HS-27A (cell line): Measurements from ENCODE around the gene EPHA3.

Experiments
- DNase-seq: peaks from one replicate; pipeline ENCODE4 v3.0.0-alpha.2; 2012; ENCODE audit warnings: low read depth, missing footprints

Gene EPHA3

DNA sequence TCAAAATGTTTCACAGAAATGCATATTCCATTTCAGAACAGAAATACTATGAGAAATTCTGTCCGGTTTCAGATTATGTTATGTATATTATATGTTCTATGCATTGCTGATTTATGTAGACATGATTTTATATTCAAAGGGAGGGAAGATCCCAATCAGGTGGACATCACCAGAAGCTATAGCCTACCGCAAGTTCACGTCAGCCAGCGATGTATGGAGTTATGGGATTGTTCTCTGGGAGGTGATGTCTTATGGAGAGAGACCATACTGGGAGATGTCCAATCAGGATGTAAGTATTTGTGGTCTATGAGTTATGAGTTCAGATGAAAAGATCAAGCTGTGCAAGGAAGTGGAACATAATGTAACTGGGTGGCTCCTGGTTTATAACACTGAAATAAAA, 341.7 kb downstream of the EPHA3 start:
- no peak for DNase-seq

GRCh38 chr3:89452066-89452465, 344.6 kb downstream of the EPHA3 start:
- DNase-seq: no peak

DNA sequence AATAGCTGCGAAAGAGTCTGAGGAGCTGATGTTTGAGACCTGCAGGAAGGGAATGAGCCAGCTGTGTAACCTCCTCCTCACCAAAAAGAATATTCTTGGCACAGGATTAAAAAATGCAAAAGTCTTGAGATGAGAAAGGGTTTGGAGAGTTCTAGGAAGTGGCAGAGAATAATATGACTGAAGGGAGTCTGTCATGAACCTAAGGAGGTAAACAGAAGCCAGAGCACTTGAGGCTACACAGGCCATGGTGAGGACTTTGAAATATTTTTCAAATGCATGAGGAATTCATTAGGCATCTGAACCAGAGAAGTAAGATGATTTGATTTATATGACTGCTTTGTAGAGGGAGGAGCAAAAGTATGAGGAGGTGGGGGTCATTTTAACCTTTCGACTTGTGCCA, 347.8 kb downstream of the EPHA3 start:
- no peak for DNase-seq

GRCh38 chr3:89467898-89468363, 360.5 kb downstream of the EPHA3 start:
- DNase-seq: no peak

GRCh38 chr3:89472101-89472500, 364.7 kb downstream of the EPHA3 start:
- DNase-seq: no peak

DNA sequence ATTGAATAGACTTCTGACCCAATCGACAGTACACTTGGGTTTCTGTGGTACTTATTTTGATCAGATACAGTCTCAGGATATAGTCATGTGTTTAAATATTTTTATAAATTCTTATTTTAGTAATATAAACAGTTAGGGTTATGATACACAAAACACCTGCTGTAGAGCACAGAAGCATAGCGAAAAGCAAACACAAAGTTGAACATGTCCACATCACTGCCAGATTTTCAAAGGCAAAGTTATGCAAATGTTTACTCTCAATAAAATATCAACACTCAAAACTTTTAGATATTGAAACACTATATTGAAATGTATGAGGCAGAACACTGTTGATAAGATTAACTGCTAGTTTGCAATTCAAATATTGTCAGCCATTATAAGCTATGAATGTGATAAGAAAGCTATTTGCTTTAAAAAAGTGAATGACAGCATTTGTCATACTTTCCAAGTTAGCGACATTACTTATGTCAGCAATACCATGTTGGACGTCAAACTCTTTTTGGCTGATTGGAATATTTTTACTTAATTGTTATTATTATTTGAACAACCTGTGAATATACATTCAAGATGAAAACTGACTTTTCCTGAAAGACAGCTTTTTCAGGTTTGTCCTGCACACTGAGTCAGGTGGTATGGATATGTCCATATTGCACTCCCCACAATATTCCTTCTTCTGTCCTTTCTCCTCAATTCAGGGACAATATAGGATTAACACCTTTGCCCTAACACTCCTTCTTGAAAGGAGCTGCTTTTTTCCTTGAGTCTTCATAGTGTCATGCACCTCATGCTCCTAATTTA, 367.1 kb downstream of the EPHA3 start:
- DNase-seq: no peak

GRCh38 chr3:89488800-89489580, 381.6 kb downstream of the EPHA3 start:
- no peak for DNase-seq

DNA sequence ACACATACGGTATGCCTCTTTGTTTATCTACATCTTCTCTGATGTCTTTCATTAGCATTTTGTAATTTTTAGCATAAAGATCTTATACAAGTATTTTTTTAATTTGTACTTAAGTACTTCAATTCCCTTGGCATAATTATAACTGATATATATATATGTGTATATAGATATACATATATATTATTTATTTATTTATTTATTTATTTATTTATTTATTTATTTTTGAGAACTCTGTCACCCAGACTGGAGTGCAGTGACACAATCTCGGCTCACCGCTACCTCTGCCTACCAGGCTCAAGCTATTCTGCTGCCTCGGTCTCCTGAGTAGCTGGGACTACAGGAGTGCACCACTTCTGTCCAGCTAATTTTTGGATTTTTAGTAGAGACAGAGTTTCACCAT, 382.7 kb downstream of the EPHA3 start:
- no peak for DNase-seq

GRCh38 chr3:89494734-89495133, 387.3 kb downstream of the EPHA3 start:
- DNase-seq: no peak

DNA sequence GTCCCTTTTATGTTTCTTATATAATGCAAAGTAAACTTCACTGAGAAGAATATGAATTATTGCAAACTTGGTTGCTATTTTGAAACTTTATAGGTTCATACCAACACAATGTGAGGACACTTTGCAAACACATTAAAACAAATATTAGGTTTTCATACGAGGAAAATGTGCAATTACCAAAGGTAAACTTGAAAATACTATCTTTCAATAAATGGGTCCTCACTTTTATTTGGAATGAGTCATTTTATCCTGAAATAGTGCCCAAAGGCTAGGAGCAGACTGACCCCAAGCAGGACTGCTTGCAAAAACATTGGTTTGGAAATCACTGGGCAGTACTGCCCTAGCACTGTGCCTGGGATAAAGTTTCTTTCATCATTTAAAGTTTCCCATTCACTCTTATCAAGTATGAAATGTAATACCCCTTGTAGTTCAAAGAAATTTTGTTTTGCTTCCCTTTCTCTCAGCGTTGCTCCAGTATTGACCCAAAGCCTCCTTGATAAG, 396.5 kb downstream of the EPHA3 start:
- no peak for DNase-seq

- DNase-seq: no peak
These were observed 397.0 kb downstream of the EPHA3 start for GRCh38 chr3:89504432-89504831.

- no peak for DNase-seq
These were observed 399.2 kb downstream of the EPHA3 start for GRCh38 chr3:89506462-89507103.

- DNase-seq: no peak
These were observed 413.9 kb downstream of the EPHA3 start for GRCh38 chr3:89521328-89521727.

DNA sequence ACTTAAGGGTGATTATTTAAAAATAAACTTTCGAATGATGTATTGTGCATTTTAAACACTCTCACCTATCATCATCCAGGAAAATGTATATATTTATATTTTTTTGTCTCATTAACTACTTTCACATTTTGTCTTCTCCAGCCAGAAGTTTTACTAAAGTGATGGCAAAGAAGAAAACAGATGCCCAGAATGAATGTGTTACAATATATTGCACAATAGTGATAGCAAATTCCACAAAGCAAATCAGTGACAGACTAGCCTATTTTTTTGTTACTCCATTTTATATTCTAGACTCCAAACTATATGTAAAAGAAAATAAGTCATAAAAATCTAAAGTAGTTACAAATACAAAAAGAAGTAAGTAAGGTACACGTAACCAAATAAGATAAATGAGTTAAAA, 414.7 kb downstream of the EPHA3 start:
- DNase-seq: no peak

DNA sequence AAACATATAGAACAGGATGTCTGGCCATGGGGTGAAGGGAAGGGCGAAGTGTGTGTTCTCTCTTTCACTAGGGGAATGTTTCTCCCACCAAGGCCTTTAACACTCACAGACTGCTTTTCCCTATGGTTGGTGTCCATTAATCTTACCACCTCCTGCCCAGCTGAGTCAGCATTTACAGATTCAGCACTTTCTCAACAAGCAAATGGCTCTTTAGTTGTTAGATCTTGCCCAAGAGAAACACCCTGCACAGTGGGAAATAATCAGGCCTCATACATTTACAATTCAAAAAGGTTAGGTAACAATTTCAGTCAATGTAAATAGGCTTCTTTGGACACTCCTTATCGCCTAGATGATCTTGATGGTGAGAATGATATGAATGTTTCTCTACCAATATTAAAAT, 418.2 kb downstream of the EPHA3 start:
- no peak for DNase-seq

DNA sequence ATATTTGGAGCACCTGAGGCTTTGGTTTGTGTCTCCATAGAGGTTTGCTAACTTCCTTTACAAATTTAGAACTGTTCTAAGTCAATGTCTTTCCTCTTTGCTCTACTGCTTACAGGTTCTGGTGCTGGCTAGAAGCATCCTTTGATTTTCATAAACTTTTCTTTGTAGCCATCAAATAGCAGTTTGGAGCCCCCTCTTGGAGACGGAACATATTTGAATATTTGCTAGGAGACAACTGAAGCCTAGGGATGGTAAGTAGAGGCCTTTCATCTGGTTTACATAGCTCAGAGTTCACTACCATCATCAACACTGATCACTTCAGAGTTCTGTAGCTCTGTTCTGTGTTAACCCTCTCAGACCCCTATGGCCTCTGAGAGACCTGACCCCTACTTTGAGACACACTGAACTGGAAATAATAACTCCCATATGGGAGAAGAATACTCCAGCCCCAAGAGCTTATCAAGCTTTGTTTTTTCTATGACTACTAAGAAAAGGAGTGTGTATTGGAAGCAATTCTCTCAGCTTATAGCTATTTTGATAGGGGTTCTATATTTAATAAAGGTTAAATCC, 420.4 kb downstream of the EPHA3 start:
- DNase-seq: no peak
